Kasumi-1 (cell line): ENCODE data around the gene C9orf153.

Source experiments
- DNase-seq, 2 experiments: peaks; one replicate each; lab custom pipeline; 2025; lab: John Stamatoyannopoulos, UW

C9orf153 gene

GRCh38 chr9:86187121-86187520 lies 72.3 kb downstream of the C9orf153 start:
- no peak for DNase-seq

DNA sequence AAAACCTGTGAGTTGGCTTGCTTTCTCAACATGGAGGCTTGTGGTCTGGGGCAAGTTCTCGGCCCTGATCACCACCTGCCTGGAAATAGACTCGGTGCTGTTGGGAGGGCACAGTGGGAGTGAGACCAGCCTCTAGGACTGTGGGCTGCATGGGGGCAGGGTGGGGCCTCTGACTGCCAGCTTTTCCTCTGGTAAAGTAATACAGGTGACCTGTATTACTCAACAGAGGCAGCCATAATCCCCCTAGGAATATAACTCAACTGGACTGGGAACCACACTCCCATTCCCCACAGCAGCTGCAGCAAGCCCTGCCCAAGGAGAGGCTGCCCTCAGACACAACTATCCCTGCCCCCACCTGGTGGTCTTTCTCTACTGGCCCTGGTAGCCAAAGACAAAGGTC lies 72.8 kb downstream of the C9orf153 start:
- no peak for DNase-seq

GRCh38 chr9:86185872-86186271 lies 73.6 kb downstream of the C9orf153 start:
- no peak for DNase-seq

DNA sequence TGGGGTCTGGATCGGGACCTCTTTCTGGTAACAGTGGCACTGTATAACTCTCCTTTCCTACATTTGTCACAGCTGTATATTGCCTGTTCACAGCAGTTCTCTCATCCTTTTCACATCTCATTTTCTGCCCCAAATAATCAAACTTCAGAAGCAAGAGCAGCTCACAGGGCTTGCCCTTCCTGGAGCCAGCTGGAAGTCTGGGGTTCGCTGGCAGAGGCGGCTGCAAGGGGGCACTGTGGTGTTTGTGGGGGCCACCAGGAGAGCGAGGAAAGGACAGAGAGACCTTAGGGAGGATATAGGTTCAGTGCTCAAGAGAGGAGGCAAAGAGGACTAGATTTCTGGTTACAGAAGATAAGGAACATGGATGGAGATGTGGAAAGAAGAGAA lies 75.3 kb downstream of the C9orf153 start:
- DNase-seq: no peak

DNA sequence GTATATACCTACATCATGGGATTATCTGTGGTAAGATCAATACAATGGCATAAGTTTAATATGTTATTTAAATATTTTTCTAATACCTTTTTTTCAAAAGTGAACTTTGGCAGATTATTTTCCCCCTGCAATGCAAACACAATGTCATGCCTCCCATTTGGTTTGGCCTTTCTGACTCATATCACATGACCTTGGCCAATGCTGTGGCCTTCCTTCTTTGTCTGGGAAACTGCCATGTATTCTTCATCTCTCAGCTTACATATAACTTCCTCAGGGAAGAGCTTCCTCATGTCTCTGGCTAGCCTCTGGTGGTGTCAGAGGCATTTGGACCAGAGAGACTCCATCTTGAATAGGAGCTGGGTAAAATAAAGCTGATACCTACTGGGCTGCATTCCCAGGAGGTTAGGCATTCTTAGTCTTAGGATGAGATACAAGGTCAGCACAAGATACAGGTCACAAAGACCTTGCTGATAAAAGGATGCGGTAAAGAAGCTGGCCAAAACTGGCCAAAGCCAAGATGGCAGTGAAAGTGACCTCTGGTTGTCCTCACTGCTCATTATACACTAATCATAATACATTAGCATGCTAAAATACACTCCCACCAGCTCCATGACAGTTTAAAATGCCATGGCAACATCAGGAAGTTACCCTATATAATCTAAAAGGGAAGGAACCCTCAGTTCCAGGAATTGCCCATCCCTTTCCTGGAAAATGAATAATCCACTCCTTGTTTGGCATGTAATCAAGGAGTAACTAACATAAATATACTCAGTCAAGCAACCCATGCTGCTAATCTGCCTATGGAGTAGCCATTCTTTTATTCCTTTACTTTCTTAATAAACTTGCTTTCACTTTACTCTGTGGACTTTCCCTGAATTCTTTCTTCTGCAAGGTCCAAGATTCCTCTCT lies 76.0 kb downstream of the C9orf153 start:
- DNase-seq: no peak

DNA sequence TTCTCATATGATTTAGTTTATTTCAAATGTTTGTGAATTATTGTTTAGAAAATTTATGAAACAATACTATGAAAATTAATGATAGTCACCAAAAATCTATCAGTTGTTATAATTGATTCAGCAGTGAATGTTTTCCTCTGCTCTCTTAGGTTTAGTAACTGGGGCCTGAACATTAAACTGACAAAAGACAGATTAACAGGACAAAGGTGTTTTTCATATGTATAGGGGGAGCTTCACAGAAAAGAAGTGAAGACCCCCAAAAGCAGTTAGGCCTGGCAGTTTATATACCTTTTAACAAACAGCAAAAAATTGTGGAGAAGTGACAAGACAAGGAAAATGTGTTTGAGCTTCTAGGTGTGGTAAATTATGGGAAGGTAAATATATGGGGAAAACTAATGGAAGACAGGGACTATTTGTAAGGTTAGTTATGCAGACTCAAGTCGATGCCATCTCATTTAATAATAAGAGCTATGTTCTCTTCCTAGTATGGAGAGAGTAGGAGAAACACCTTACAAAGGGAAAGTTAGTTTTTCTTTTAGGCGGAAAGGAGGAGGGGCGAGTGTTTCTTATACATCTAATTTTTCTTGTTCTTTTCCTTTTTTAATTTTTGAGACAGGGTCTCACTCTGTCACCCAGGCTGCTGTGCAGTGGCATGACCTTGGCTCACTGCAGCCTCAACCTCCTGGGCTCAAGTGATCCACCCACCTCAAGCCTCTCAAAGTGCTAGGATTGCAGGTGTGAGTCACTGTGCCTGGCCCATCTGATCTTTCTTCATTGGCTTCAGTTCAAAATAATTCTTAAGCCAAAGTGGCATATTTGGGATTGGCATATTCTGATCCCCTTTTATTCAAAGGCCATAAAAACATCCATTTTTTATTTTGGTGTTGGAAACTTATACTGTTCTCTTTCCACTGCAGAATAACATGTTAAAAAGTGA lies 77.8 kb downstream of the C9orf153 start:
- DNase-seq: no peak

GRCh38 chr9:86178503-86178902 lies 81.0 kb downstream of the C9orf153 start:
- DNase-seq: no peak

DNA sequence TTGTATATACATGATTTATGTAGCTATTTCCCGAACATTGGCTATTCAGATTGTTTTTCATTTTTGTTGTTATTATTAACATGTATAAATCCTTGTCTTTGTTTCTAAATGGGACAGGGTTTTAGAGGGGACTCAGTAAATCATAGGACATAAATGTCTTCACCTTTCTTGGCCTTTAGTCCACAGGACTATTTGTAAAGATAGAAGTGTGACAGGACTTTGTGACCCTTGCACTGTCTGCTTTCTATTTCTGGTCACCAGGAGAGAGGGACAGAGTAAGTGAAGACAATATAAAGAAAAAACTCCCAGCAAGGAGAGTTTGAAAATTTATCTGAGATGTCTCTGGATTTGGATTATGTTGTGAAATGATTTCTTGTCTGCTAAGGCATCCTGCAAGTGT lies 81.5 kb downstream of the C9orf153 start:
- DNase-seq: no peak

DNA sequence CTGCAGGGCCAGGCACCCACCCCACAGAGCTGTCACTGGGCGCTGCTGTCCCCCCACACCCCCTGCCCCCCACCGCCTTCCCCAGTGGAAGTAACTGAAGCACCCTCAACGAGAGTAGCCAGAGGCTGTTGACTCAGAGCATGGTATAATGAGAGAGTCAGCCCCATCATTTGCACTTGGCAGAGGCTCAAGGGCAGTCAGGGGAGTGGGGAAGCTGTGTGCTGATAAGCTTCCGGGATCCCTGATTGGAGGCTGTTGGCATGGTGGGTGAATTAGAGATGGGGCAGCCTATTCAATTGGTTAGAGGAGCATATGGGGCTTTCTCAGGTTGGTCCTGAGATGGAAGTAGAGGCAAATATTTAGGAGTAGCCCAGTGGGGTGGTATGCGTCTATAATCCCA lies 83.0 kb downstream of the C9orf153 start:
- no peak for DNase-seq

DNA sequence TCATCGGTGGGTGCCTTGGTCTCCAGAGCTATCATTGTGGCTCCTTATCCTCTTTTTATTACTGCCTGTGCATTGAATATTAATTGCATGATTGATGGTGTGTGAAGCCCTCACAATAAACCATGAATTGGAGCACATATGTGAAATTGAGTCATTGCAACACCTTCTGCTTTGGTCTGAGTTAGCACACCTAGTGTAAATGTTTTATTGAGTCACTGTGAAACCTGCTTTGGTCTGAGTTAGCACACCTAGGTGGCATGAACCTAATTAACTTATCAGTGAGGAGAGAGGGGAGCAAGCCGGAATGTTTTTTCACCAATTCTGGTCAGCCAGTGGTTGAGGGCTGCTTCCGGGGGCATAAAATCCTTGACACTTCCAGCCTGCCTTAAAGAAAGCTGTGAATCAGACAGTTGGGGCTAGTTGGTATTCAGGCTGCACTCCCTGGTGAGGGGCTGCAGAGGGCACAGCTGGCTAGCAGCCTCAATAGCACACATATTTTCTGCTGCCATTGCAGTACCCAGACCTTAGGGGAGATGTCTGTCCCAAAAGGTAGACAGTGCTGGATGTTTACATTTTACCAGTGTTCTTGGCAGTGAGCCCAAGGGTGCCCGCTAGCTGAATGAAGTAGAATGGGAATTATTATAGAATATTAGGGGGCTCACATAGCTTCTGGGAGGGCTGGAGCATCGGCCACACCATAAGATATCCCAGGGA lies 83.6 kb downstream of the C9orf153 start:
- no peak for DNase-seq

- no peak for DNase-seq
Measured at GRCh38 chr9:86175223-86175622, 84.2 kb downstream of the C9orf153 start.
